ENCODE results near the gene KRT78.
"Not testable (repeated sequence)": the region's sequence is repeated elsewhere in the genome, so short reads cannot be mapped to it uniquely, and the experiment has no call there.

KRT78 gene

GRCh38 chr12:52860102-52860823 lies 11.5 kb upstream of the KRT78 start:
- DNase-seq (ENCODE audit: low read depth), result peak; percentile 97
- H3K4me3 ChIP-seq (ENCODE audit: low read length), result no peak overlapping the region
- TF ChIP-seq, protein P1, sequence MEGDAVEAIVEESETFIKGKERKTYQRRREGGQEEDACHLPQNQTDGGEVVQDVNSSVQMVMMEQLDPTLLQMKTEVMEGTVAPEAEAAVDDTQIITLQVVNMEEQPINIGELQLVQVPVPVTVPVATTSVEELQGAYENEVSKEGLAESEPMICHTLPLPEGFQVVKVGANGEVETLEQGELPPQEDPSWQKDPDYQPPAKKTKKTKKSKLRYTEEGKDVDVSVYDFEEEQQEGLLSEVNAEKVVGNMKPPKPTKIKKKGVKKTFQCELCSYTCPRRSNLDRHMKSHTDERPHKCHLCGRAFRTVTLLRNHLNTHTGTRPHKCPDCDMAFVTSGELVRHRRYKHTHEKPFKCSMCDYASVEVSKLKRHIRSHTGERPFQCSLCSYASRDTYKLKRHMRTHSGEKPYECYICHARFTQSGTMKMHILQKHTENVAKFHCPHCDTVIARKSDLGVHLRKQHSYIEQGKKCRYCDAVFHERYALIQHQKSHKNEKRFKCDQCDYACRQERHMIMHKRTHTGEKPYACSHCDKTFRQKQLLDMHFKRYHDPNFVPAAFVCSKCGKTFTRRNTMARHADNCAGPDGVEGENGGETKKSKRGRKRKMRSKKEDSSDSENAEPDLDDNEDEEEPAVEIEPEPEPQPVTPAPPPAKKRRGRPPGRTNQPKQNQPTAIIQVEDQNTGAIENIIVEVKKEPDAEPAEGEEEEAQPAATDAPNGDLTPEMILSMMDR (IDR thresholded peaks at IDR 0.05; ENCODE audit: insufficient read depth, low read depth, low read length, missing control alignments), result no peak

GRCh38 chr12:52857500-52857899 lies 8.7 kb upstream of the KRT78 start:
- TF ChIP-seq, protein P1 (IDR thresholded peaks at IDR 0.05; ENCODE audit: insufficient read depth, low read depth, low read length, missing control alignments), result no peak
- DNase-seq (ENCODE audit: low read depth), result peak; percentile 87
- H3K4me3 ChIP-seq (ENCODE audit: low read length), result no peak overlapping the region

DNA sequence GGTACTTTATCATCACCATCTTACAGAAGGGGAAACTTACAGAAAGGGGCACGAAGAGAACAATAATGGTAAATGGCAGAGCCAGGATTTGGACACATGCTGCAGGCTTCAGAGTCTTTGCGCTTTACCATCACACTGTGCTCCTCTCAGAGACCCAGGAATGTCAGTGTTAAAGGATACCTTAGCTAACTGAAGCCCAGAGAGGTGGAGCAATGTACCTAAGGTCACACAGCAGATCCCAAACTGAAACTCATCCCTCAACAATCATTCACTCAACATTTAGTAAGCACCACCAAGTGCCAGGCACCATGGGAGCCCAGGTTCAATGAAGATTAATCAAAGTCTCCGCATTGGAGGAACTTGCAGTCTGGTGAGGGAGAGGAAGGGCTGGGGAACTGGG lies 8.0 kb upstream of the KRT78 start:
- TF ChIP-seq, protein P1 (IDR thresholded peaks at IDR 0.05; ENCODE audit: insufficient read depth, low read depth, low read length, missing control alignments), result no peak
- no peak for DNase-seq (ENCODE audit: low read depth)
- no peak overlapping the region for H3K4me3 ChIP-seq (ENCODE audit: low read length)

- not testable (repeated sequence) for DNase-seq (ENCODE audit: low read depth); H3K4me3 ChIP-seq (ENCODE audit: low read length)
Measured at GRCh38 chr12:52856077-52856476, 7.3 kb upstream of the KRT78 start.

GRCh38 chr12:52851787-52852186 lies 3.0 kb upstream of the KRT78 start:
- DNase-seq (ENCODE audit: low read depth), result no peak
- TF ChIP-seq, protein P1 (IDR thresholded peaks at IDR 0.05; ENCODE audit: insufficient read depth, low read depth, low read length, missing control alignments), result no peak
- H3K4me3 ChIP-seq (ENCODE audit: low read length), result no peak overlapping the region

DNA sequence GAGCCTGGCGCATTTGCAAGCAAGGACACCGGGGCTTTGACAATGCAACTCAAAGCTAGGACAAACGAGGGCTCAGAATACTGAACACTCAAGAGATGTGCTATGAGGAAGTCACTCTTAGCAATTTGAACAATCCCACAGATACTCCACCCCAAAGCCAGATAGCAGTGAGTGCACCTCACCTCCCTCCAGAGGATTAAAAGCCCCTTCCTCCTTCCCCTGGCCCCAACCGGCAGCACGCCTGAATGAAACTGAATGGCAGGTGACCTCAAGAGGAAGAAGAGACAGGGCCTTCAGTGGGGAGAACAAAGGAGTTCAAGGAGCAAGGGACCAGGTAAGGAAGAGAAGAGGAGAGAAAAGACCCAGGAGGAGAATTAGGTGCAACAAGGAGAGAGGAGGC lies 1.9 kb upstream of the KRT78 start:
- TF ChIP-seq, protein P1 (IDR thresholded peaks at IDR 0.05; ENCODE audit: insufficient read depth, low read depth, low read length, missing control alignments), result no peak
- no peak for DNase-seq (ENCODE audit: low read depth)
- no peak overlapping the region for H3K4me3 ChIP-seq (ENCODE audit: low read length)

DNA sequence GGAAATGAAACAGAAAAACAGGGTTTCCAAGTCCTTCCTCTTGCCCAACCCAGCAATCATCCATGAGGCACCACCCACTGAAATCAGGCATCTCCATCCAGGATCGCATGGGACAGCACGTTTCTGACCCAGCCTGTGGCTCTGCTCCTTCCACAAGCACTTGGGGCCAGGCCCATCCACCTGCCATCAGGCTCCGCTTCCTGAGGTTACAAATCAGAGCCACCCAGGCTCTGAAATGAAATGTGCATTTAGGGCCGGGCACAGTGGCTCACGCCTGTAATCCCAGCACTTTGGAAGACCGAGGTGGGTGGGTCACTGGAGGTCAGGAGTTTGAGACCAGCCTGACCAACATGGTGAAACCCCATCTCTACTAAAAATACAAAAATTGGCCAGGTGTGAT lies 717 bp upstream of the KRT78 start:
- TF ChIP-seq, protein P1 (IDR thresholded peaks at IDR 0.05; ENCODE audit: insufficient read depth, low read depth, low read length, missing control alignments), result no peak
- H3K4me3 ChIP-seq (ENCODE audit: low read length), result no peak overlapping the region
- DNase-seq (ENCODE audit: low read depth), result no peak

All from epithelial cell of esophagus (primary cell).